CD4-positive, alpha-beta T cell treated with Interleukin-6 for 4 hours (primary cell): ENCODE measurements around the gene SLC11A1.

Experiments
- DNase-seq: peaks from one replicate; pipeline ENCODE4 v3.0.0-alpha.2; 2020; ENCODE audit warnings: mixed read lengths

Gene SLC11A1

DNA sequence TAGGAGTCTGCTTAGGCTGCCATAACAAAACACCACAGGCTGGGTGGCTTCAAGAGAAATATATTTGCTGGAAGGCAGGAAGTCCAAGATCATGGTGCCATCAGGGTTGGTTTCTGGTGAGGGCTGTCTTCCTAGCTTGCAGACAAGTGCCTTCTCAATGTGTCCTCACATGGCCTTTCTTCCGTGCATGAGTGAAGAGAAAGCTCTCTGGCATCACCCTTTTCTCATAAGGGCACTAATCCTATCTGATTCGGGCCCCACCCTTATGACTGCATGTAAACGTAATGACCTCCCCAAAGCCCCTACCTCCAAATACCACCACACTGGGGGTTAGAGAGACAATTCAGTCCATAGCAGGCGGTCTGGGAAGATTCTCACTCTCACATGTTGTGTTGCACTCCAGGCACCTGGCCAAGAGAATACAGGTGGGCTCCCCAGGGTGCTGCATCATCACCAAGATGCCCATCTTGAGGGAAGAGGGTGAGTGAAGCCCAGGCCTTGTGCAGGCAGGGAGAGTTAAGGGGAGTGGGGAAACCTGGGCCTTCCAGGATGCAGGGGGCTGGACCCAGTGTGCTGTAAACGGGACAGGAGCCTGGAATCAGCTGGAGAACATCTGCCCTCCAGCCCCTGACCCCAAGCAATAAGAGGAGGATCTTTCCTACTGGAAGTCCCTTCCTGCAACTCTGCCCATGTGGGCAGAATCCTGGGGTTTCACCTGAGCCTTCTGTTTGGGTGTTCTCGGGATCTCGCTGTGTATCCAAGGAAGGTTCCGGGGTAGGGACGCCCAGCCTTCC, 15.3 kb upstream of the SLC11A1 start:
- no peak for DNase-seq

- peak; percentile 75 for DNase-seq
Measured at GRCh38 chr2:218367415-218368149, 14.5 kb upstream of the SLC11A1 start.

- no peak for DNase-seq
Measured at GRCh38 chr2:218368150-218368528, 13.9 kb upstream of the SLC11A1 start.

- DNase-seq = no peak
Measured at GRCh38 chr2:218368621-218369153, 13.4 kb upstream of the SLC11A1 start.

DNA sequence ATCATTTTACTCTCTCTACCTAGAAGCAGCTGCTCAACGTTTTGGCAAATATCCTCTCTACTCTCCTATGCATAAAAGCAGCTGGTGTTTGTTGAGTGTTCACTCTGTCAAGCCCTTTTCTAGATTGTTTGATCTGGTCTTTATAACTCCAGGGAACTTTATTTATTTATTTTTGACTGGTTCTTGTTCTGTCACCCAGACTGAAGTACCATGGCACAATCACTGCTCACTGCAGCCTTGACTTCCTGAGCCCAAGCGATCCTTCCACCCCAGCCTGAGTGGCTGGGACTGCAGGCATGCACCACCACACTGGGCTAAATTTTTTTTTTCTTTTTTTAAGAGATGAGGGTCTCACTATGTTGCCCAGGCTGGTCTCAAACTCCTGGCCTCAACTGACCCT, 12.7 kb upstream of the SLC11A1 start:
- DNase-seq = no peak

- DNase-seq = no peak
Measured at GRCh38 chr2:218370410-218371063, 11.5 kb upstream of the SLC11A1 start.

DNA sequence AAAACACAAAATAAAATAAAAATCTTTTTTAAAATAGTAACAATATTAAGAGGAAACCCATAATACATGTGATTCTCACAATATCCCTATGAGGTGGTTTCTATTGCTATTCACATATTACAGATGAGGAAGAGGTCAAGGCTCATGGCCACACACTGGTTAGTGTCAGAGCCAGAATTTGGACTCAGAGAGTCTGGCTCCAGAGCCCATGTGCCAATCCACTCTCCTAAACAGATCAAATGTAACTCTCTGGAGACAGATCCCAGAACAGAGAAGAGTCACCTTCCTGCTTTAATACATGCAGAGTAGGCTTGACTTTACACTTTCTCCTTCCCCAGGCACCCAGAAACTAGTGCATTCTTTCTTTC, 10.1 kb upstream of the SLC11A1 start:
- DNase-seq = no peak

GRCh38 chr2:218374795-218375194, 7.3 kb upstream of the SLC11A1 start:
- no peak for DNase-seq

- no peak for DNase-seq
Measured at GRCh38 chr2:218375212-218375611, 6.9 kb upstream of the SLC11A1 start.

DNA sequence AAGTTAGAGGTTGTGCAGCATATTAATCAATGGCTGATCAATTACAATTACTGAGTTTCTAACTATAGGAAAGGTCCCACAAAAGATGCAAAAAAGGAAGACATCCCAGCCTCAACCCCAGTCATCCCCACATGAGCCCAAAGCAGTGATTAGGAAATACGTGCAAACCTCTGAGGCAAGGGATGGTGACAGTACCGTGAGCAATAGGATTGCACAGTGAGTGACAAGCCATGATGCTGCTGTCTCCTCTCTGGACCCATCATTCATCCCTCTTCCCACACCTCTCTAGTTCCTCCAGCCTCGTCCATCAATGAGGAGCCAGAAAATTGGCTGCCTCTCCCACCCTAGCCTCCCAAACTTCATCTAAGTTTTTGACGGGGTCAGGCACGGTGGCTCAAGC, 4.0 kb upstream of the SLC11A1 start:
- no peak for DNase-seq

- DNase-seq = no peak
Measured at GRCh38 chr2:218382785-218383184, 712 bp downstream of the SLC11A1 start.

DNA sequence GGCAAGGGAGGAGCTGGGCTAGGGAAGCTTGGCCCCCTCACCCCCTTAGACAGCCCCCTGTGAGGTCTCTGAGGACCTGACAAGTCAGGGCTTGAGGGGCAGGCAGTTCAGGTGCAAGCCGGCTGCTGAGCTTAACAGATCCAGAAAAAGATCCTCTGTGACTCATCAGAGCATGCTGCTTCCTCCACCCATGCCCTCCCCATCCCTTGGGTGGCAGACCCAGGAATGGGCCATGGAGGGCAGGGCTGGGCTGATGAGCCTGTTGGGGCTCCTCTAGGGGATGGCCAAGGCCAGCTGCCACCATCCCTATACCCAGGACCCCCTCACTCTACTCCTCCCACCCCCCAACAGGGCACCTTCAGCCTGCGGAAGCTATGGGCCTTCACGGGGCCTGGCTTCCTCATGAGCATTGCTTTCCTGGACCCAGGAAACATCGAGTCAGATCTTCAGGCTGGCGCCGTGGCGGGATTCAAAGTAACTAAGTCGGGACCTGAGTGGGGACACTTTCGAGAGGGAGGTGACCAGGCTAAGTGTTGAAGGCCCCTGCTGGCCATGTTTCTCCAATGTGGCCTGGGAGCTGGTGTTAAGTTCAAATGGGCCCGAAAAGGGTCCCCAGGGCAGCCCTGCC, 1.9 kb downstream of the SLC11A1 start:
- DNase-seq = no peak

DNA sequence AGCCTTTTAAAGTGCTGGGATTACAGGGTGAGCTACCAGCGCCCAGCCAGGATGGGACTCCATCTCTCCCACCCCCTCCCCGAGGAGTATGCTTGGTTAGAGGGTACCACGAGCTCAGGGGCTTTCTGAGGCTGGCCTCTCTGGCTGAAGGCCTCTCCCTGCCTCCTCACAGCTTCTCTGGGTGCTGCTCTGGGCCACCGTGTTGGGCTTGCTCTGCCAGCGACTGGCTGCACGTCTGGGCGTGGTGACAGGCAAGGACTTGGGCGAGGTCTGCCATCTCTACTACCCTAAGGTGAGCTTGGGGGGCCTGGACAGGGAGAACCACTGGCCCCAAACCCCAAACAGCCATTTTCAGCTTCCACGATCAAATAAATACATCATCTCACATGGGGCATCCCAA, 2.9 kb downstream of the SLC11A1 start:
- DNase-seq = no peak

GRCh38 chr2:218386505-218387368, 4.7 kb downstream of the SLC11A1 start:
- no peak for DNase-seq

DNA sequence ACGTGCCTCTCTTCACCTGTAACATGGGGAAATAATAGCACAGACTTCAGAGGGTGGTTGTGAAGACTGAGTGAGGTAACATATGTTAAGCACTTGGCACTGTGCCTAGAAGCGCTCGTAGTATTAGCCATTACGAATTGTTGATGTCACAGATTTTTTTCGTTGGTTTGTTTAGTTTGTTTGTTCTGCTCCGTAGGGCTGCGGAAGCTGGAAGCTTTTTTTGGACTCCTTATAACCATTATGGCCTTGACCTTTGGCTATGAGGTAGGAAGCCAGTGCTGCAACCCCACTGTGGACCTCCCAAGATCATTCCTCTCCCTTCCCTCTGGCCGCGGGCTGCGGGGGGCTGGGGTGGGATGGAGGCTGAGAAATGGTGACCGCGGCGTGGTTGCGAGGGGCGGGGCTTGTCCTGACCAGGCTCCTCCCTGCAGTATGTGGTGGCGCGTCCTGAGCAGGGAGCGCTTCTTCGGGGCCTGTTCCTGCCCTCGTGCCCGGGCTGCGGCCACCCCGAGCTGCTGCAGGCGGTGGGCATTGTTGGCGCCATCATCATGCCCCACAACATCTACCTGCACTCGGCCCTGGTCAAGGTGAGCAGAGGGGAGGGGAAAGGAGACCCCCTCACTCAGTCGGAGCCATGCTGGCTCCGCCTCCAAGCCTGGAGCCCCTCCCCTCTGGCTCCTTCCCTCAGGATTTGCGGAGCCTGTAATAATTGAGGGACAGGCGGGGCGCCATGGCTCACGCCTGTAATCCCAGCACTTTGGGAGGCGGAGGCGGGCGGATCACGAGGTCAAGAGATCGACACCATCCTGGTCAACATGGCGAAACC, 5.5 kb downstream of the SLC11A1 start:
- peak; percentile 41 for DNase-seq

DNA sequence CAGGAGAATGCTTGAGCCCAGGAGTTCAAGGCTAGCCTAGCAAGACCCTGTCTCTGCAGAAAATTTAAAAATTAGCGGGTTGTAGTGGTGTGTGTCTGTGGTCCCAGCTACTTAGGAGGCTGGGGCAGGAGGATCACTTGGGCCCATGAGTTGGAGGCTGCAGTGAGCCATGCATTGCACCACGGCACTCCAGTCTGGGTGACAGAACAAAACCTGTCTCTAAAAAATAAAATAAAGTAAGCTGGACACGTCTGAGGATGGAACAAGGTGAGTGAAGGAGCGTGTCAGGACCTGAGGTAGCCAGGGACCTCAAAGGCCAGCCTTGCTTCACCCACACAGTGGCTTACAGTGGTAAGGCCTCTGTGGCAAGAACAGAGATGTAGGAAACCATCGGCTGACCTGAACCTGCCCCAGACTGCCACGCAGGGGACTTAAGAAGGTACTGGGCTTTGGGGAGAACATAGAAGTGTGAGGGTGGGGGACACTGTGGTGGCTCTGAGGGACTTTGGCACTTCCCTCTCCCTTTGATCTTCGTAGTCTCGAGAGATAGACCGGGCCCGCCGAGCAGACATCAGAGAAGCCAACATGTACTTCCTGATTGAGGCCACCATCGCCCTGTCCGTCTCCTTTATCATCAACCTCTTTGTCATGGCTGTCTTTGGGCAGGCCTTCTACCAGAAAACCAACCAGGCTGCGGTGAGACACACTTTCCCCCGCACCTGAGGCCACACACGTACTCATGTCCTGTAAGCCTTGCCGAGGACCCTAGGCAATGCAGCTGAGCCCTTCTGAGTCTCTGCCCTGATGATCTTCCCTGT, 7.5 kb downstream of the SLC11A1 start:
- DNase-seq = no peak

- no peak for DNase-seq
Measured at GRCh38 chr2:218391202-218391601, 9.1 kb downstream of the SLC11A1 start.

DNA sequence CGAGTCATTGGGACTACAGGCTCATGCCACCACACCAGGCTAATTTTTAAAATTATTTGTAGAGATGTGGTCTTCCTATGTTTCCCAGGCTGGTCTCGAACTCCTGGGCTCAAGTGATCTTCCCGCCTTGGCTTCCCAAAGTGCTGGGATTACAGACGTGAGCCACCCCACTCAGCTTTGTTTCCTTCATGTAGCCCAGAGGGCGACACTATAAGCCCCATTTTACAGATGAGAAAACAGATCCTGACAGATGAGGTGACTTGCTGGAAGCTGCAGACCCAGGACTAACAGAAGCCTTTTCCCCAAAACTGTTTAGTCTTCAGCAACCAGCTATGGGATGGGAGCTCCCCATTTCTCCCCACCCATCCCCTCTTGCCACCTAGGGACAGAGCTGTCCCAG, 10.4 kb downstream of the SLC11A1 start:
- no peak for DNase-seq

DNA sequence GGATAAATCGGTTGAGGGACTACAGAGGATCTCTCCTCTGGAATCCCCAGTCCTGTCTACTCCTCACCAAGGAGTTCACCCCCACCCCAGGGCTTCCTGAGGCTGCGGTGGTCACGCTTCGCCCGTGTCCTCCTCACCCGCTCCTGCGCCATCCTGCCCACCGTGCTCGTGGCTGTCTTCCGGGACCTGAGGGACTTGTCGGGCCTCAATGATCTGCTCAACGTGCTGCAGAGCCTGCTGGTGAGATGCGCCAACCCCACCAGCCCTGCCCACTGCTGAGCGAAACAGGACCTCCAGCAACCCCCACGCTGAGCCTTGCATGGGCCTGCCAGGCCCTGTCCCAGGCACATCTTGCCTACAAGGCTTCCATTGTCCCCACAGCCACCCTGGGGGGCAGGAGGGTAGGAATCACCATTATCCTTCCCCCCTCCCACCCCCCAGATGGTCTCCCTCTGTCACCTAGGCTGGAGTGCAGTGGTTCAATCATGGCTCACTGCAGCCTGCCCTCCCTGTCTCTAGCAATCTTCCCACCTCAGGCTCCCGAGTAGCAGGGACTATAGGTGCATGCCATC, 10.9 kb downstream of the SLC11A1 start:
- DNase-seq = no peak

DNA sequence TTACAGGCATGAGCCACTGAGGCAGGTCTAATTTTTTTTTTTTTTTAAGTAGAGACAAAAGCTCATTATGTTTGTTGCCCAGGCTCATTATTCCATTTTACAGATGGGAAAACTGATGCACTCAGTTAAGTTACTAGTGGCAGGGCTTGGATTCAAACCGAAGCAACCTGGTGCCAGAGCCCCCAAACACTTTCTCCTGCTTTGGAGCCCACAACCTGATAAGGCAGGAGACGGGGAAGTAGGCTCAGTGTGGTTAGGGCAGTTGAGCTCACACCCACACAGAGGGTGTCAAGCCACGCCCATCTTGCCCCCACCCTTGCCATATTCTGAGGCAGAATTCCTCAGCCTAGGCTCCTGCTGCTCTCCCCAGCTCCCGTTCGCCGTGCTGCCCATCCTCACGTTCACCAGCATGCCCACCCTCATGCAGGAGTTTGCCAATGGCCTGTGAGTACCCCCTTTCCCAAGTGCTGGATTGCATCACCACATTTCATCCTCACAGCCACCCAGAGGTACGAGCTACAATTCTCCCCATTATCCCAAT, 11.7 kb downstream of the SLC11A1 start:
- no peak for DNase-seq
